ENCODE results near the gene GRHPR.
"Not testable (repeated sequence)": the region's sequence is repeated elsewhere in the genome, so short reads cannot be mapped to it uniquely, and the experiment has no call there.

The GRHPR gene

DNA sequence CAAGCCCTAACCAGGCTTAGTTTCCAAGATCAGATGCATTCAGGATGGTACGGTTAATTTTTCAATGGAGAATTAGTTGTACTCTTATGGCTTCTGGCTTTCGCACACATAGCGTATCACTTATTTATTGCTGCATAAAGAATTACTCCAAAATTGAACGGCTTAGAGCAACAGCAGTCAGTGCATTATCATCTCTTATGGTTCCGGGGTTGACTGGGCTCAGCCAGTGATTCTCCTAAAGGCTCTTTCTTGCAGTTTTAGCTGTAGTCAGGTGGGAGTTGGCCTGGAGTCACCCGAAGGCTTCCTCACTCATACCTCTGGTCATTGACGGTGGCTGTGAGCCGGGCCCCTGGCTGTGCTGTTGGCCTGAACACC is 595 bp upstream of the GRHPR start:
- no peak for DNase-seq (ENCODE audit: low read depth in 3 of 3)

- no peak for DNase-seq (ENCODE audit: low read depth in 3 of 3)
Measured at GRCh38 chr9:37423508-37423907, 1.0 kb downstream of the GRHPR start.

GRCh38 chr9:37424204-37424685 is 1.7 kb downstream of the GRHPR start:
- DNase-seq (ENCODE audit: low read depth in 3 of 3), result no peak

DNA sequence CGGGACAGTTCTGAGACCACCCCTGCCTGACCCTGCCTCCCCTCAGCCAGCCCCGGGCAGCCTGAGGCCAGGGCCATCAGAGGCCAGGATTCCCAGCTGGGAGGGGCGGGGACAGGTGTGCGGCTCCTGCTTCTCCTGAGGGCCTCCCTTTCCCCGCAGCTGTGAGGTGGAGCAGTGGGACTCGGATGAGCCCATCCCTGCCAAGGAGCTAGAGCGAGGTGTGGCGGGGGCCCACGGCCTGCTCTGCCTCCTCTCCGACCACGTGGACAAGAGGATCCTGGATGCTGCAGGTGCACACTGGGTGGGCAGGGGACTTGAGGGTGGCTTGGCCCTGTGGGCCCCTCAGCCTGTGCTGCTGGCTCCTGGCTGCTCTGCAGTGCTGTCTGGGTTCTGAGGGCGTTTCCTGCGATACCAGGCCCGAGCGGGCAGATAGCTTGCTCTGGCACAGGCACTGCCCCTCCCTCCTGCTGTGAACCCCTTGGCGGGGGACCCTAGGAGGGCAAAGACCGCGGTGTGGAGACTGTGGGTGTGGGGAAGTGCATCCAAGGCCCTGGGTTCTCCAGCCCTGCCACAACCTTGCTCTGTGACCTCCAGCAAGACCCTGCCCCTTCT is 2.3 kb downstream of the GRHPR start:
- DNase-seq (ENCODE audit: low read depth in 3 of 3), result no peak

DNA sequence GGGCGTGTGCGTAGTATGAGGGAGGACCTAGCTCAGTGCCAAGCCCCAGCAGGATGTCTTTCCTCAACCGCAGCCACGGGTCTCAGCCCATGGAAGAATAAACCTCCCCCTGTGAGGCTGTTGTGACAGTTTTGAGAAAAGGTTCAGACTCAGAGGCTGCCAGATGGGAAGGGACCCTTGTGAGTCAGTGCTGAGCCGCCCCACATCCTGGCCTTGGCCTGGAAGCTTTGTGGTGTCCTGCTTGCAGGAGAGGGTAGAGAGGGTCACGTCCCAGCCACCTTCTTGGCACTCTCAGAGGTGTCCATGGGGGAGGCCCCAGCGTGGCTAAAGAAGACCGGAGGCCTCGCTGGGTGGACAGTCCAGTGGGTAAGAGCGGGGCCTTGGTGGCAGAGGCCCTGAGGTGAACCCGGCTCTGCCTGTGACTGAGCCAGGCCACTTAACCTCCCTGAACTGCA is 2.8 kb downstream of the GRHPR start:
- DNase-seq (ENCODE audit: low read depth in 3 of 3), result no peak

DNA sequence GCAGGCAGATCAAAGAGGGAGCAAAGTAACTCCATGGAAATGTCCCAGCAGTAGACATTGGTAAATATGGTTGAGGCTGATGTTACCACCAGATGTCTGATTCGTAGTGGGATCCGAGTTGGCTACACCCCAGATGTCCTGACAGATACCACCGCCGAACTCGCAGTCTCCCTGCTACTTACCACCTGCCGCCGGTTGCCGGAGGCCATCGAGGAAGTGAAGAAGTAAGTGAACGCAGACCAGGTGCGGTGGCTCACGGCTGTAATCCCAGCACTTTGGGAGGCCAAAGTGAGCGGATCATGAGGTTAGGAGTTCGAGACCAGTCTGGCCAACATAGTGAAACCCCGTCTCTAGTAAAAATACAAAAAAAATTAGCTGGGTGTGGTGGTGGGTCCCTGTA is 3.9 kb downstream of the GRHPR start:
- DNase-seq (ENCODE audit: low read depth in 3 of 3), result not testable (repeated sequence)

GRCh38 chr9:37426846-37427245 is 4.3 kb downstream of the GRHPR start:
- no peak for DNase-seq (ENCODE audit: low read depth in 3 of 3)

- DNase-seq (ENCODE audit: low read depth in 3 of 3), result no peak
Measured at GRCh38 chr9:37428345-37428744, 5.8 kb downstream of the GRHPR start.

- DNase-seq (ENCODE audit: low read depth in 3 of 3), result no peak
Measured at GRCh38 chr9:37429441-37430285, 7.2 kb downstream of the GRHPR start.

DNA sequence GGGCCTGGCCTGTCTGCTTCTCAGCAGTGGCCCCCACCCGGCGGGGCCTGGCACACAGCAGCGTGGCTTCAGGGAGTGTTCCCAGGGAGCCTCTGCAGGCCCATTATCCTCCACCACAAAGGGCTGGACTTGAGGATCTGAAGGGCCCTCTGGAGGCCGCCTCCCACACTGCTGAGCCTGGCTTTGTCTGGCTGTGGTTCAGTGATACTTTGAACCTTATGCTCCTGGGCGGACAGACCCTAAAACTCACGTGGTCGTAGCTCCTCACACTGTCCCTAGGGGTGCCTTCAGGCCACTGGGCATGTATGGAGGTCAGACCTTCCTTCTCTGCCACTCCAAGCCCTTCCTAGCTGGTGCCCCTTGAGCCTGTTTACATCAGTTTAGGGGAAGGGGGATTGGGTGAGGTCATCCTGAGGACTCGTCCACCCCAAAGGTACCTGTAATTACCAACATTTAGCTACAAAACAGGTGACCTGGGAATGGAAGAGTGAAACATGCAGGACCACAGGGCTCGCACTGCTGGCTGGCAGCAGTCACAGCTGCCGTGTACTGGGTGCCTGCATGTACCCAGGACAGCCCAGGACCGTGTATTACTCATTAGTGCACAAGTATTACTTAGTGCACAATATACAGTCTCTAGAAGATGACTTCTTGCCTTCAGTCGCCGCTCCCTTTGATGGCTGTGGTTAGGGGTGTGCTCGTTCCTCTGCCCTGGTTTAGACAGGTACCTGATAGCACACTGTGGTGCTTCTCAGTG is 8.5 kb downstream of the GRHPR start:
- DNase-seq (ENCODE audit: low read depth in 3 of 3), result no peak

DNA sequence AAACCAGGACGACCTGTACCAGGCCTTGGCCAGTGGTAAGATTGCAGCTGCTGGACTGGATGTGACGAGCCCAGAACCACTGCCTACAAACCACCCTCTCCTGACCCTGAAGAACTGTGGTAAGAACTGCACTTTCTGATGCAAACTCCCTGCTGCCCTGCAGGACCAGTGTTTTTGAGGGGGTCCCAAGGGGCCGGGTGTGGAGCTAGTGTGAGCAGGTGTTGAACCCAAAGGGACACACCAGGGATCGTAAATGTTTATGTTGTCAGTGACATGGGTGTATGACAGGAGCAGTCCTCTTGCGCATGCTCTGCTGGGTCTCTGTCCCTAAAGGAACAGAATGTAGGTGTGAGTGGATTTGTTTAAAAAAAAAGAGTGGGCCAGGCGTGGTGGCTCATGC is 9.5 kb downstream of the GRHPR start:
- no peak for DNase-seq (ENCODE audit: low read depth in 3 of 3)

- no peak for DNase-seq (ENCODE audit: low read depth in 3 of 3)
Measured at GRCh38 chr9:37433867-37434371, 11.4 kb downstream of the GRHPR start.

GRCh38 chr9:37436540-37436939 is 14.0 kb downstream of the GRHPR start:
- no peak for DNase-seq (ENCODE audit: low read depth in 3 of 3)

- no peak for DNase-seq (ENCODE audit: low read depth in 3 of 3)
Measured at GRCh38 chr9:37437010-37437409, 14.5 kb downstream of the GRHPR start.

GRCh38 chr9:37437621-37438020 is 15.1 kb downstream of the GRHPR start:
- DNase-seq (ENCODE audit: low read depth in 3 of 3), result no peak

GRCh38 chr9:37438359-37438758 is 15.9 kb downstream of the GRHPR start:
- no peak for DNase-seq (ENCODE audit: low read depth in 3 of 3)

- no peak for DNase-seq (ENCODE audit: low read depth in 3 of 3)
Measured at GRCh38 chr9:37441776-37442370, 19.4 kb downstream of the GRHPR start.

DNA sequence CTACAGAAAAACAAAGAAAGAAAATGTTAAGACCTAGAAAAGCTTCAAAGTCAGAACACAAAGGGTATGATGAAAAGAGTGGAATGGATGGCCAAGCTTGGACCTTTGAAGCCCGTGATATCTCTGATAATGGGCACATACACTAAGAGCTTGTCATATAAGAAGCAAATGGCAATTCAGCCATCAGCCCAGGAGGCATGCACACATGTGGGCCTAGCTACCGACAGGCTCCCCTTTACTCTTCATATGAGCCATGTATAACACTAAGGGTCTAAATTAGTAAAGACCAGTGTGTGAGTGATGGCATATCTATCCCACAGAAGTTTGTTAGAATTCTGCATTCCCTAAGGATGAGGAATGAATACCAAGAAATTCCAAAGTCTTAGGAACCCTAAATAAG is 20.1 kb downstream of the GRHPR start:
- DNase-seq (ENCODE audit: low read depth in 3 of 3), result no peak

DNA sequence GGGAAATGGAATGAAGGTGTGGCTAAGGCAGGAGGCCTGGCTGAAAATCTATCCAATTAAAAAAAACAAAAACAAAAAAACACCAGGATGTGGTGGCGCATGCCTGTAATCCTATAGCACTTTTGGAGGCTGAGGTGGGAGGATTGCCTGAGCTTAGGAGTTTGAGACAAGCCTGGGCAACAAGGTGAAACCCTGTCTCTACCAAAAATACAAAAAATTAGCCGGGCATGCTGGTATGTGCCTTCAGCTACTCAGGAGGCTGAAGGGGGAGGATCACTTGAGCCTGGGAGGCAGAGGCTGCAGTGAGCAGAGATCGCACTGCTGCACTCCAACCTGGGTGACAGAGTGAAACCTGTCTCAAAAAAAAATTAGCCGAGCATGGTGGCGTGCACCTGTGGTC is 21.1 kb downstream of the GRHPR start:
- DNase-seq (ENCODE audit: low read depth in 3 of 3), result no peak

- no peak for DNase-seq (ENCODE audit: low read depth in 3 of 3)
Measured at GRCh38 chr9:37444890-37445289, 22.4 kb downstream of the GRHPR start.

GRCh38 chr9:37445832-37446231 is 23.3 kb downstream of the GRHPR start:
- DNase-seq (ENCODE audit: low read depth in 3 of 3), result no peak

DNA sequence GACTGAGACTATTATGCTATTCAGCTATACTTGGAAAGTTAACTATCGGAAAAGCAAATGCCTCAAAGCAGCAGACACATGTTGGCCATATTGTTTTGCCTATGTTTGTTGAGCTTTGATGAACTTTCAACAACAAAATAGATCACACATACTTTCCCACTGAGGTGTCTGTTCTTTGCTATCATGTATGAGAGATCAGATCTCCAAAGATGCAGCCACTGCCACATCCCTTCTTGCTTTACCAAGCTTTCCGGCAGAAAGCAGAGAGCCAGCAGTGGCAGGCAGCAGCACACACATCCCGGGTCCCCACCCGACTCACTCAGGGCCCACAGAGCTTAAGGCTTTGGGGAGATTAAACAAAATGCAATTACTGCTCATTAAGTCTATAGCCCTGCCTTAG is 23.9 kb downstream of the GRHPR start:
- no peak for DNase-seq (ENCODE audit: low read depth in 3 of 3)
